ENCODE results near the gene ARHGAP24. TPM values are rescaled to one million over a fixed set of nuclear protein-coding genes. Genes with fewer than 3 reads are reported as not detected.

Gene ARHGAP24
- total and polyA plus RNA-seq, 2 experiments from 2014 or later = 0.21 to 0.36 TPM

- H3K4me1 Mint-ChIP-seq = no peaks in the 10 kb centered on the region
- H3K4me3 ChIP-seq = no peak overlapping the region
- no peak for ATAC-seq
Observed at GRCh38 chr4:85733798-85734197, 258.8 kb downstream of the ARHGAP24 start.

More at GRCh38 chr4:85733798-85734197, 258.8 kb downstream of the ARHGAP24 start:
- no peak overlapping the region for H3K4me3 Mint-ChIP-seq
- no peaks in the 10 kb centered on the region for H3K36me3 ChIP-seq (ENCODE audit: insufficient read depth)
- H3K4me1 ChIP-seq (ENCODE audit: insufficient read depth) = no peaks in the 10 kb centered on the region
- no peak overlapping the region for H3K27ac Mint-ChIP-seq
- TF ChIP-seq EZH2phosphoT487 (IDR thresholded peaks at IDR 0.05; ENCODE audit: unreplicated experiment) (no peak), ZNF331 (CRISPR knock-in tag; IDR thresholded peaks at IDR 0.05; ENCODE audit: low read depth) (no peak), CTCF (conservative IDR thresholded peaks at IDR 0.05; ENCODE audit: low read depth in 2 of 2) (no peak), EZH2 (IDR thresholded peaks at IDR 0.05; ENCODE audit: low read depth, unreplicated experiment) (no peak), NANOG (IDR thresholded peaks at IDR 0.05; ENCODE audit: borderline replicate concordance) (no peak), STAT1 (IDR thresholded peaks at IDR 0.05; ENCODE audit: unreplicated experiment) (no peak), ETS1 (IDR thresholded peaks at IDR 0.05) (no peak), ZNF114 (CRISPR knock-in tag; IDR thresholded peaks at IDR 0.05) (no peak), POLR2AphosphoS5 (IDR thresholded peaks at IDR 0.05; ENCODE audit: low read depth) (no peak), CREB1 (CRISPR knock-in tag; IDR thresholded peaks at IDR 0.05; ENCODE audit: low read depth) (no peak), JUNB (IDR thresholded peaks at IDR 0.05; ENCODE audit: unreplicated experiment) (no peak), REST (IDR thresholded peaks at IDR 0.05; ENCODE audit: unreplicated experiment) (no peak), ZNF462 (CRISPR knock-in tag; IDR thresholded peaks at IDR 0.05) (no peak)
- H3K4me2 ChIP-seq = no peak overlapping the region
- H3K9me2 ChIP-seq (ENCODE audit: insufficient read depth) = 0 out of 2 replicates have a peak, but pooled peaks cover 4% of the 10 kb centered on the region
- no peaks in the 10 kb centered on the region for H3K27me3 ChIP-seq (ENCODE audit: insufficient read depth)
- H2AFZ ChIP-seq = no peak overlapping the region
- no peaks in the 10 kb centered on the region for H3K36me3 Mint-ChIP-seq (ENCODE audit: low read depth)
- H3K27me3 Mint-ChIP-seq (ENCODE audit: insufficient read depth, low read depth, poor library complexity) = no peaks in the 10 kb centered on the region
- DNase-seq (ENCODE audit: low spot score) = no peak
- H3F3A ChIP-seq (replicated peaks; ENCODE audit: low read depth) = no peaks in the 10 kb centered on the region
- H4K20me1 ChIP-seq (replicated peaks; ENCODE audit: insufficient read depth) = no peaks in the 10 kb centered on the region
- no peaks in the 10 kb centered on the region for H3K79me2 ChIP-seq (replicated peaks; ENCODE audit: insufficient read depth)
- no peaks in the 10 kb centered on the region for H3K9me3 Mint-ChIP-seq
- no peak overlapping the region for H3K27ac ChIP-seq (ENCODE audit: low read depth)
